NT2/D1 (cell line): ENCODE data around the gene GALNT9.

Source experiments
- DNase-seq: peaks from one replicate; pipeline ENCODE4 v3.0.0-alpha.2; 2011; ENCODE audit warnings: low read depth, low spot score
- H3K27me3 ChIP-seq: 2 replicates; pipeline ENCODE4 v1.6.0; 2011; ENCODE audit warnings: mild to moderate bottlenecking; ENCODE audit not compliant: insufficient read length, insufficient read depth
- H3K36me3 ChIP-seq: 2 replicates; pipeline ENCODE4 v1.6.1; 2011; ENCODE audit warnings: mild to moderate bottlenecking, low read length, mixed read lengths; ENCODE audit not compliant: insufficient read depth, insufficient read length
- H3K4me1 ChIP-seq: 2 replicates; pipeline ENCODE4 v1.5.1; 2011; ENCODE audit not compliant: insufficient read depth, insufficient read length
- H3K4me3 ChIP-seq: 2 replicates; pipeline ENCODE4 v1.5.1; 2011; ENCODE audit warnings: low read depth; ENCODE audit not compliant: insufficient read length
- H3K9ac ChIP-seq: 2 replicates; pipeline ENCODE4 v1.6.0; 2011; ENCODE audit warnings: low read depth; ENCODE audit not compliant: insufficient read length
- H3K9me3 ChIP-seq: 2 replicates; pipeline ENCODE4 v1.5.1; 2011; ENCODE audit warnings: mild to moderate bottlenecking, low read length; ENCODE audit not compliant: insufficient read depth
- SUZ12 ChIP-seq: IDR thresholded peaks from 2 replicates; pipeline ENCODE4 v1.6.1; 2011; ENCODE audit not compliant: insufficient read length, insufficient read depth; ENCODE audit errors: extremely low read depth
- YY1 ChIP-seq: IDR thresholded peaks from 2 replicates; pipeline ENCODE4 v1.6.1; 2011; ENCODE audit not compliant: insufficient read length, insufficient read depth
- ZNF274 ChIP-seq: IDR thresholded peaks from 2 replicates; pipeline ENCODE4 v1.6.1; 2011; ENCODE audit warnings: mild to moderate bottlenecking, low read depth, low read length

Gene GALNT9

DNA sequence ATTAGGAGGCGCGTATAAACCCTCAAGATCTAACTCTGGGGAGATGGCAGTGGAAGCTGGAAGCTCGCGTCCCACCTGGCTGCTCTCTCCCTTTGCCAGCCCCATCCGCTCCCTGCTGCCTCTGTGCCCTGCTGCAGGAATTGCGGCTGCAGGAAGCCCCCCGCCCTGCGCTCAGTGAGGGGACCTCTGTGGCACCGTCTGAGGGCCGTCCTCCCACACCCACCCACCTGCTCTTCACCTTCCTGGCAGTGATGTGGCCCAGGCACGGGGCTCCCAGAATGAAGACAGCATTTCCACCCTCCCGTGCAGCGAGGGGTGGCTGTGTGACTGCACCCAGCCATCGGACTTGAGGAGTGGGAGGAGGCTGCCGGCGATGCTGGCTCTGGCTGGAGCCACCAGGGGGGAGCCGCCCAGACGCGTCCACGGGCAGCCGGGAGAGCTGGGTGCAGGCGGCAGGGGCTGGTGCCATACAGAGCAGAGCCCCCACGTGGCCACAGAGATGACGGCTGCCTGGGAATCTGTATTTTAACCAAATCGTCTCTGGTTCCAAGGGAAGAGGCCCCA is 28.3 kb upstream of the GALNT9 start:
- peaks cover 11% of the 10 kb centered on the region; the same call in 1 of the 2 replicates for H3K9me3 ChIP-seq
- H3K9ac ChIP-seq: no peak overlapping the region
- peaks cover 79% of the 10 kb centered on the region for H3K27me3 ChIP-seq
- no peak overlapping the region for H3K4me3 ChIP-seq
- no peak for DNase-seq
- TF ChIP-seq SUZ12 (no peak), YY1 (no peak), ZNF274 (no peak)
- H3K36me3 ChIP-seq: no peaks in the 10 kb centered on the region
- H3K4me1 ChIP-seq: peaks cover 30% of the 10 kb centered on the region

DNA sequence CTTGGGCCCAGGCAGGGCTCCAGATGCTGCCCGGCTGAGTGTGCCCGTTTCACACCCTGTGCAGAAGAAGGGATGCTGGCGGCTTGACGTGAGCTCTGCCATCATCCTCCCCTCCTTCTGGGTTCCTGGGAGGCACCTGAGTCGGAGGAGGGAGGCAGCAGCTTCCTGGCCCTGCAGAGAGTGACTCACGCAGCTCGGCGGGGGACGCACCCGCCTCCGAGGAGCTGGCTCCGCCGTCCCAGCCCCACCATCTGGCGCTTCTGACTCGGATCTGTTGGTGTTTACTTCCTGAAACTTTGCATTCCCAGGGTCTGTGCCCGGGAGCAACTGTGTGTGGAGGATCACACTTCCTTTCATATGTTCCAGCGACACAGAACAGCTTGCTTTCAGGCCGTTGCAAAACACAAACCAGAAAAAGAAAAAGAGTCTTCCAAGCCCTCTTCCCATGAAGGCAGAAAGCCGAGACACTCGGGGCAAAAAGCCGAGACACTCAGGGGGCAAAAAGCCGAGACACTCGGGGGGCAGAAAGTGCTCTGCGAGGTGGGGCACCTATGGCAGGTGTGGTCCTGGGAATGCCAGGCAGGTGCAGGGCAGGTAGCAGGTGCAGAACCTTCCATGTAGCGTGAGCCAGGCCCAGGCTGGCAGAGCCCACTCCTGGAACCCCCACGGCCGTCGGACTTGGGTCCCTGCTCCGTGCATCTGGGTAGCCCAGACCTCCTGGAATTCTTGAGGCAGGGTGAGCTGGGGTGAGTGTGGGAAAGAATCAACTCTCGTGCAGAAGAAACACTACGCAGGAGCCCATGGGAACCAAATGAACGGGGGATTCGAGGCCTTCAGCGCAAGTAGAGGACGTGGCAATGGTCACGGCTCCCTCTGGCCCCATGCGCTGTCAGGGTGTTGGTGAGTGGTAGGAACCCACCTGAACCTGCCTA is 27.6 kb upstream of the GALNT9 start:
- Histone ChIP-seq H3K9me3 (peaks cover 11% of the 10 kb centered on the region; the same call in 1 of the 2 replicates), H3K36me3 (no peaks in the 10 kb centered on the region), H3K4me1 (peaks cover 30% of the 10 kb centered on the region), H3K4me3 (no peak overlapping the region), H3K9ac (peak overlapping the region; percentile 50), H3K27me3 (peaks cover 84% of the 10 kb centered on the region)
- DNase-seq: peak; percentile 46
- TF ChIP-seq SUZ12: no peak
- TF ChIP-seq YY1: no peak
- TF ChIP-seq ZNF274: no peak

DNA sequence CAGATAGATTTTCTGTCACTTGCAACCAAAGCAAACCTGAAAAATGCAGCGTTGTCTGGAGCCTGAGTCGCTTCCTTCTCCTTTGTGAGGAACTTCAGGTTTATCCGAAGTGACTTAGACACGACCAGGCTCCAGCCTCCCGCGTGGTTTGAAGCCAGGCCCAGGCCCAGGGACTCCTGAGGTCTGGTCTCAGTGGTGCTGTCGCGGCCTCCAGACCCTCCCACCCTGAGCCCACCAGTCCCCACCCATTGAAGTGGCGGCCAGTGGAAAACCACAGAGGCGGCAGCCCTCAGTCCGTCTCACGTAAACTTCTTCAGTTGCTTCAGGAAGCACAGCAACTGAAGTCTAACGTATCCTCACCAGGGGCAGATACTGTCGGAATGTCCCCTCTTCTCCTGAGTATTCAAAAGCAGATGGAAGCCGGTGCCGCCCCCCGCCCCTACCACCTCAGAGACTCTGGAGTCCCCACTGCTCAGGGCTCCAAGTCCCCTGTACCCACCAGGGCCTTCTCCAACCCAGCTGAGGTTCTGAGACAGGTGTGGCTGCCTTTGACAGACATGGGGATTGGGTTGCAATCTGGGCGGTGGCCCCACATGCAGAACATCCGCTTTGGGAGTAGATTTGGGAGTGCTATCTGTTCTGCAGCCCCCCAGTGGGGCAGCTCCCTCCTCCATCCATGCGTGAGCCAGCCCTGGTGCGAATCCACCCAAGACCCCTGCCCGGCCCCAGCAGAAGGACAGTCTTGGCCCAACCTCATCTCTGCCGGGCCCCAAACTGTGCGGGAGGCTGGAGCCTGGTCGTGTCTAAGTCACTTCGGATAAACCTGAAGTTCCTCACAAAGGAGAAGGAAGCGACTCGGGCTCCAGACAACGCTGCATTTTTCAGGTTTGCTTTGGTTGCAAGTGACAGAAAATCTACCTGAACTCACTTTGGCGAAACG is 26.6 kb upstream of the GALNT9 start:
- peaks cover 30% of the 10 kb centered on the region for H3K4me1 ChIP-seq
- TF ChIP-seq SUZ12 (no peak), ZNF274 (no peak), YY1 (no peak)
- H3K27me3 ChIP-seq: peaks cover 88% of the 10 kb centered on the region
- H3K9ac ChIP-seq: no peak overlapping the region
- no peak overlapping the region for H3K4me3 ChIP-seq
- DNase-seq: no peak
- H3K36me3 ChIP-seq: no peaks in the 10 kb centered on the region
- peaks cover 11% of the 10 kb centered on the region; the same call in 1 of the 2 replicates for H3K9me3 ChIP-seq

DNA sequence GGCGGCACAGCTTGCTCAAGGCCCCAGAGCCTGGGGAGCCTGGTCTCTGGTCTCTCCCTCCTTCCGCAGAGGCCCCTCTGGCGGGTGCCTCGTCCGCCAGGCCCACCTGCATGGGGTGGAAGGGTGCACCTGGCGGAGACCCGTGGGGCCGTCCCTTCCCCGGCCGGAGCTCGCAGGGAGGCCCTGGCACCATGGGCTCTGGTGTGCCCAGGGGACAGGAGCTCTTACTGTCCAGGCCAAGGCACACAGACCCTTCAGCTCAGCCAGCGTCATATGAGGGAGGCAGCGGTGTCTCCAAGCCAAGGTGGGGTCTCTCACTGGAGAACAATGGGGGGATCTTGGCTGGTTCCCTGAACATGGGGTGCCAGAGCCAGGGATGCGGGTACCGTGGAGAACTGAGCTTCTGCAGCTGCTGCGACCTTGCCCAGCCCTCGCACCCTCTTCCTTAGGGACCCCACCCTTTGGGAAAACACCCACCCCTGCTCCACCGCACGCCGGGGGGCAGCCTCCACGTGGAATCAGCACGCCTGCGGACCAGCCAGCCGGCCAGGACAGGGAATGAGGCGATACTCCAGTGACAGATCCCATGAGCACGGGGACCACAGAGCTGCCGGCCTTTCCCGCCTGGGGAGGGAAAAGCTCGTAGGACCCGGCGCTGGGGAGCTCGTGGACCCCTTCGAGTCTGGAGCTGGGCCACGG is 25.7 kb upstream of the GALNT9 start:
- DNase-seq: no peak
- H3K4me1 ChIP-seq: peaks cover 30% of the 10 kb centered on the region
- no peaks in the 10 kb centered on the region for H3K36me3 ChIP-seq
- H3K4me3 ChIP-seq: no peak overlapping the region
- H3K9me3 ChIP-seq: peaks cover 11% of the 10 kb centered on the region; the same call in 1 of the 2 replicates
- no peak for TF ChIP-seq YY1
- TF ChIP-seq SUZ12: no peak
- TF ChIP-seq ZNF274: no peak
- peaks cover 88% of the 10 kb centered on the region for H3K27me3 ChIP-seq
- H3K9ac ChIP-seq: no peak overlapping the region

DNA sequence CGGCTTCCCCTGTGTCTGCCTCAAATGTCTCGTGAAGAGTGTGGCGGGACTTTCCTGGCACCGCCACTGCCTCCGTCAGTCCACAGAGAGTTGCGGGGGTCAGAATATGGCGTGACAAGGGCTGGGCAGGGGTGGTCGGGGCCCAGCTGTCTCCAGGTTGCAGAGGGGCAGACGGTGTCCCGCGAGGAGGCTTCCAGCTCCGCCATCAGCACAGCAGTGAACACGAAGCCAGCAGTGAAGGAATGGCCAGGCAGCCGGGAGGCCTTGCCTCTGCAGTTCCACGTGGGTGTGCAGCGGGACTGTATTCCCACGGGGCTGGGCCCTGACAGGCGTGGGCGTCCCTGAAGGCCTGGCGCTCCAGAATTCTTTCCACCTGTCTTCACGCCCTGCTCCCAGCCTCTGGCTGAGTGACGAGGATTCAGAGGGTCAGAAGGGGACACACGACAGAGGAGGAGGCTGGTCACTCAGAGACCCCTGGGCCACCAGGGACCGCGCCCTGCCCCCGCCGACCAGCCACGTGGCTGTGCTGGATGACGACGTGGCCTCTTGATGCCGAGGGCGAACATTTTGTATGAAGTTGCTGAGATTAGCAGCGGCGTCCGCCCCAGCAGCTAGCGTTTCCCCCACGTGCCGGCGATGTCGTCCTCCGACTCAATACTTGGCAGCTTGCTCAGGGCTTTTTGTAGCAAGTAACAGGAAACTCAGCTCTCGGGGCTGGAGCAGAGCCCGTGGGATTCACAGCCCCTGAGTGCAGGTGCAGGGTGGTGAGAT is 25.0 kb upstream of the GALNT9 start:
- Histone ChIP-seq H3K36me3 (no peaks in the 10 kb centered on the region), H3K4me1 (peaks cover 30% of the 10 kb centered on the region), H3K9me3 (peaks cover 9% of the 10 kb centered on the region; the same call in 1 of the 2 replicates), H3K4me3 (no peak overlapping the region), H3K9ac (no peak overlapping the region), H3K27me3 (peaks cover 89% of the 10 kb centered on the region)
- TF ChIP-seq SUZ12 (no peak), YY1 (no peak), ZNF274 (no peak)
- no peak for DNase-seq

DNA sequence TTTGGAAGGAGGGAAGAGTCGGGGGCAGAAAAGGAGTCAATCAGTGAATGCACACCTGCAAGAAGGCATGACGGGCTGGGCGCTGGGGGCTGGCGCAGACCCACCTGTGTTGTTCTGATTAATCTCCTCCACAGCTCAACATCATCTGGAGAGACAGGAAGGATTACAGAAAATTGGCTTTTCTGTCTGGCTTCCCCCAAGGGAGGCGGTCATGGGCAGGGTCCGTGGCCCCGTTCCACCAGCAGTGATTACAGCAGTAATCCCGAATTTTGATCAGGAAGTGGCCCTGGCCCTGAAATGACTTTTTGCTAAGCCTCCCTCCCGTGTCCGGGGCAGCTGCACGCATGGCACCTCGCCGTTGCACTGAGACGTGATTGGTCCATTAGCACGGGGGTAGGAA is 24.4 kb upstream of the GALNT9 start:
- Histone ChIP-seq H3K4me1 (peaks cover 30% of the 10 kb centered on the region), H3K9ac (no peak overlapping the region), H3K27me3 (peaks cover 94% of the 10 kb centered on the region), H3K36me3 (no peaks in the 10 kb centered on the region), H3K9me3 (peaks cover 4% of the 10 kb centered on the region; the same call in 1 of the 2 replicates), H3K4me3 (no peak overlapping the region)
- no peak for DNase-seq
- no peak for TF ChIP-seq SUZ12
- TF ChIP-seq ZNF274: no peak
- TF ChIP-seq YY1: no peak
